ENCODE results near the gene CST7. TPM values are rescaled to one million over a fixed set of nuclear protein-coding genes. Genes with fewer than 3 reads are reported as not detected.

The CST7 gene
- total and polyA plus RNA-seq, 2 experiments from 2014 or later, result not detected

DNA sequence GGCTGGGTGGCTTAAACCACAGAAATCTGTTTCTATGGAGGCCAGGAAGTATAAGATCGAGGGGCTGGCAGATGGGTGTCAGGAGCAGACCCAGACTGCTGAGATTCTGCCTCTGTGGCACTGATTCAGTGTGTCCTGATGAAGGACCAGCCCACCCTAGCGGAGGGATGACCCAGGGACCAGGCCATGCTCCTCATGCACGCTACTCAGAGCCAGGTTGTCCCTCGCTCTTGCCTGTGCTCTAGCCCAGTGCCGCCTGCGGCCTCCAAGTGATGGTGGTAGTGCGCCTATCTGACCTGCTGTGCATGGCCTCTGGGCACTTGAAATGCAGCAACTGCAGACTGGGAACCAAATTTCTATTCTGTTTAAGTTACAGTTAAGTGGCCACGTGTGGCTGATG is 56.6 kb downstream of the CST7 start:
- no peak overlapping the region for H3K27ac Mint-ChIP-seq

DNA sequence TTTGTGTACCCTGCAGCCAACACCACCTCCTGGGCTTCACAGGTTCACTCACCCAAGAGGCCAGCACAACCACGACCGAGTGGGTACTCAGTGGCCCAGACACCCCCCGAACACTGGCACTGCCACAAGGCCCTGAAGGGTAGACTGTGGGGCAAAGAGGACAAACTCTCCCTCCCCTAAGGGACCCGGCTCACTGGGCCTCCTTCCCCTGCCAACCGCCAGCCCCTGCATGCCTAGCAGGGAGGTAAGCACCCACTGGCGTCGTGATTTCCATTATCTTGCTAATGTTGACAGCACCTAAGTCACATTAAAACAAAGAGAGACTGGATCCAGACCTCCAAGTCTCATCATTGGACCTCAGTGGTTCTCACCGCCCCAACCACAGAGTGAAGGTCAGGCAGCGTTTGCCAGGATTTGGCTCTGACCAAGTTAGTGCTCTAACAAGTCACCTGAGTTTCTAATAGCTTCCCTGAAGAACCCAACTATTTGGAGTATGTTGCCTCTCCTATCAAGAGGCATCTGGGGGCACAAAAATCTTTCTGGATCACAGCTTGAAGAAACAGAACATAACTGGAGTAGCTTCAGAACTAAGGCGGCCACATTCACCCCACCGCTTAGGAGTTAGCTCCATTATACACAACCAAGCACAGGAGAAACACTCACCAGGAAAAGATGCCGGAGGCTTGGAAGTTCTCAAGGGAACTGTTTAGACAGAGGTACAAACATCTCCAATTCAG is 57.5 kb downstream of the CST7 start:
- H3K4me1 Mint-ChIP-seq, result no peaks in the 10 kb centered on the region
- no peak for DNase-seq (ENCODE audit: low spot score)
- no peak overlapping the region for H3K4me3 Mint-ChIP-seq
- Histone ChIP-seq H3K79me2 (replicated peaks; ENCODE audit: insufficient read depth) (no peaks in the 10 kb centered on the region), H3K27ac (ENCODE audit: low read depth) (no peak overlapping the region), H3K27me3 (ENCODE audit: insufficient read depth) (no peaks in the 10 kb centered on the region), H3K4me3 (no peak overlapping the region), H2AFZ (no peak overlapping the region), H4K20me1 (replicated peaks; ENCODE audit: insufficient read depth) (no peaks in the 10 kb centered on the region), H3K4me2 (no peak overlapping the region), H3K4me1 (ENCODE audit: insufficient read depth) (no peaks in the 10 kb centered on the region), H3K9me2 (ENCODE audit: insufficient read depth) (no peaks in the 10 kb centered on the region), H3K36me3 (ENCODE audit: insufficient read depth) (no peaks in the 10 kb centered on the region), H3F3A (replicated peaks; ENCODE audit: low read depth) (no peaks in the 10 kb centered on the region)
- no peak for ATAC-seq
- H3K36me3 Mint-ChIP-seq (ENCODE audit: low read depth), result no peaks in the 10 kb centered on the region
- H3K27ac Mint-ChIP-seq, result no peak overlapping the region
- peaks cover 3% of the 10 kb centered on the region; the same call in 1 of the 3 replicates for H3K9me3 Mint-ChIP-seq
- H3K27me3 Mint-ChIP-seq (ENCODE audit: insufficient read depth, low read depth, poor library complexity), result peaks cover 6% of the 10 kb centered on the region
- TF ChIP-seq STAT1 (IDR thresholded peaks at IDR 0.05; ENCODE audit: unreplicated experiment) (no peak), POLR2AphosphoS5 (IDR thresholded peaks at IDR 0.05; ENCODE audit: low read depth) (no peak), EZH2phosphoT487 (IDR thresholded peaks at IDR 0.05; ENCODE audit: unreplicated experiment) (no peak), CREB1 (CRISPR knock-in tag; IDR thresholded peaks at IDR 0.05; ENCODE audit: low read depth) (no peak), ETS1 (IDR thresholded peaks at IDR 0.05) (no peak), EZH2 (IDR thresholded peaks at IDR 0.05; ENCODE audit: low read depth, unreplicated experiment) (no peak), JUNB (IDR thresholded peaks at IDR 0.05; ENCODE audit: unreplicated experiment) (no peak)
- TF ChIP-seq, protein P1, sequence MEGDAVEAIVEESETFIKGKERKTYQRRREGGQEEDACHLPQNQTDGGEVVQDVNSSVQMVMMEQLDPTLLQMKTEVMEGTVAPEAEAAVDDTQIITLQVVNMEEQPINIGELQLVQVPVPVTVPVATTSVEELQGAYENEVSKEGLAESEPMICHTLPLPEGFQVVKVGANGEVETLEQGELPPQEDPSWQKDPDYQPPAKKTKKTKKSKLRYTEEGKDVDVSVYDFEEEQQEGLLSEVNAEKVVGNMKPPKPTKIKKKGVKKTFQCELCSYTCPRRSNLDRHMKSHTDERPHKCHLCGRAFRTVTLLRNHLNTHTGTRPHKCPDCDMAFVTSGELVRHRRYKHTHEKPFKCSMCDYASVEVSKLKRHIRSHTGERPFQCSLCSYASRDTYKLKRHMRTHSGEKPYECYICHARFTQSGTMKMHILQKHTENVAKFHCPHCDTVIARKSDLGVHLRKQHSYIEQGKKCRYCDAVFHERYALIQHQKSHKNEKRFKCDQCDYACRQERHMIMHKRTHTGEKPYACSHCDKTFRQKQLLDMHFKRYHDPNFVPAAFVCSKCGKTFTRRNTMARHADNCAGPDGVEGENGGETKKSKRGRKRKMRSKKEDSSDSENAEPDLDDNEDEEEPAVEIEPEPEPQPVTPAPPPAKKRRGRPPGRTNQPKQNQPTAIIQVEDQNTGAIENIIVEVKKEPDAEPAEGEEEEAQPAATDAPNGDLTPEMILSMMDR (conservative IDR thresholded peaks at IDR 0.05; ENCODE audit: low read depth in 2 of 2), result no peak
- TF ChIP-seq, protein P2, sequence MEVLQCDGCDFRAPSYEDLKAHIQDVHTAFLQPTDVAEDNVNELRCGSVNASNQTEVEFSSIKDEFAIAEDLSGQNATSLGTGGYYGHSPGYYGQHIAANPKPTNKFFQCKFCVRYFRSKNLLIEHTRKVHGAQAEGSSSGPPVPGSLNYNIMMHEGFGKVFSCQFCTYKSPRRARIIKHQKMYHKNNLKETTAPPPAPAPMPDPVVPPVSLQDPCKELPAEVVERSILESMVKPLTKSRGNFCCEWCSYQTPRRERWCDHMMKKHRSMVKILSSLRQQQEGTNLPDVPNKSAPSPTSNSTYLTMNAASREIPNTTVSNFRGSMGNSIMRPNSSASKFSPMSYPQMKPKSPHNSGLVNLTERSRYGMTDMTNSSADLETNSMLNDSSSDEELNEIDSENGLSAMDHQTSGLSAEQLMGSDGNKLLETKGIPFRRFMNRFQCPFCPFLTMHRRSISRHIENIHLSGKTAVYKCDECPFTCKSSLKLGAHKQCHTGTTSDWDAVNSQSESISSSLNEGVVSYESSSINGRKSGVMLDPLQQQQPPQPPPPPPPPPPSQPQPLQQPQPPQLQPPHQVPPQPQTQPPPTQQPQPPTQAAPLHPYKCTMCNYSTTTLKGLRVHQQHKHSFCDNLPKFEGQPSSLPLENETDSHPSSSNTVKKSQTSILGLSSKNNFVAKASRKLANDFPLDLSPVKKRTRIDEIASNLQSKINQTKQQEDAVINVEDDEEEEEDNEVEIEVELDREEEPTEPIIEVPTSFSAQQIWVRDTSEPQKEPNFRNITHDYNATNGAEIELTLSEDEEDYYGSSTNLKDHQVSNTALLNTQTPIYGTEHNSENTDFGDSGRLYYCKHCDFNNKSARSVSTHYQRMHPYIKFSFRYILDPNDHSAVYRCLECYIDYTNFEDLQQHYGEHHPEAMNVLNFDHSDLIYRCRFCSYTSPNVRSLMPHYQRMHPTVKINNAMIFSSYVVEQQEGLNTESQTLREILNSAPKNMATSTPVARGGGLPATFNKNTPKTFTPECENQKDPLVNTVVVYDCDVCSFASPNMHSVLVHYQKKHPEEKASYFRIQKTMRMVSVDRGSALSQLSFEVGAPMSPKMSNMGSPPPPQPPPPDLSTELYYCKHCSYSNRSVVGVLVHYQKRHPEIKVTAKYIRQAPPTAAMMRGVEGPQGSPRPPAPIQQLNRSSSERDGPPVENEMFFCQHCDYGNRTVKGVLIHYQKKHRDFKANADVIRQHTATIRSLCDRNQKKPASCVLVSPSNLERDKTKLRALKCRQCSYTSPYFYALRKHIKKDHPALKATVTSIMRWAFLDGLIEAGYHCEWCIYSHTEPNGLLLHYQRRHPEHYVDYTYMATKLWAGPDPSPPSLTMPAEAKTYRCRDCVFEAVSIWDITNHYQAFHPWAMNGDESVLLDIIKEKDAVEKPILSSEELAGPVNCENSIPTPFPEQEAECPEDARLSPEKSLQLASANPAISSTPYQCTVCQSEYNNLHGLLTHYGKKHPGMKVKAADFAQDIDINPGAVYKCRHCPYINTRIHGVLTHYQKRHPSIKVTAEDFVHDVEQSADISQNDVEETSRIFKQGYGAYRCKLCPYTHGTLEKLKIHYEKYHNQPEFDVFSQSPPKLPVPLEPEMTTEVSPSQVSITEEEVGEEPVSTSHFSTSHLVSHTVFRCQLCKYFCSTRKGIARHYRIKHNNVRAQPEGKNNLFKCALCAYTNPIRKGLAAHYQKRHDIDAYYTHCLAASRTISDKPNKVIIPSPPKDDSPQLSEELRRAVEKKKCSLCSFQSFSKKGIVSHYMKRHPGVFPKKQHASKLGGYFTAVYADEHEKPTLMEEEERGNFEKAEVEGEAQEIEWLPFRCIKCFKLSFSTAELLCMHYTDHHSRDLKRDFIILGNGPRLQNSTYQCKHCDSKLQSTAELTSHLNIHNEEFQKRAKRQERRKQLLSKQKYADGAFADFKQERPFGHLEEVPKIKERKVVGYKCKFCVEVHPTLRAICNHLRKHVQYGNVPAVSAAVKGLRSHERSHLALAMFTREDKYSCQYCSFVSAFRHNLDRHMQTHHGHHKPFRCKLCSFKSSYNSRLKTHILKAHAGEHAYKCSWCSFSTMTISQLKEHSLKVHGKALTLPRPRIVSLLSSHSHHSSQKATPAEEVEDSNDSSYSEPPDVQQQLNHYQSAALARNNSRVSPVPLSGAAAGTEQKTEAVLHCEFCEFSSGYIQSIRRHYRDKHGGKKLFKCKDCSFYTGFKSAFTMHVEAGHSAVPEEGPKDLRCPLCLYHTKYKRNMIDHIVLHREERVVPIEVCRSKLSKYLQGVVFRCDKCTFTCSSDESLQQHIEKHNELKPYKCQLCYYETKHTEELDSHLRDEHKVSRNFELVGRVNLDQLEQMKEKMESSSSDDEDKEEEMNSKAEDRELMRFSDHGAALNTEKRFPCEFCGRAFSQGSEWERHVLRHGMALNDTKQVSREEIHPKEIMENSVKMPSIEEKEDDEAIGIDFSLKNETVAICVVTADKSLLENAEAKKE (CRISPR knock-in tag; IDR thresholded peaks at IDR 0.05), result no peak

More for the DNA sequence above, 56.6 kb downstream of the CST7 start:
- H2AFZ ChIP-seq, result no peak overlapping the region
- Mint-ChIP-seq H3K27me3 (ENCODE audit: insufficient read depth, low read depth, poor library complexity) (peaks cover 6% of the 10 kb centered on the region), H3K4me1 (no peaks in the 10 kb centered on the region), H3K9me3 (peaks cover 3% of the 10 kb centered on the region; the same call in 1 of the 3 replicates), H3K4me3 (no peak overlapping the region), H3K36me3 (ENCODE audit: low read depth) (no peaks in the 10 kb centered on the region)
- H3K36me3 ChIP-seq (ENCODE audit: insufficient read depth), result no peaks in the 10 kb centered on the region
- H3K79me2 ChIP-seq (replicated peaks; ENCODE audit: insufficient read depth), result no peaks in the 10 kb centered on the region
- no peaks in the 10 kb centered on the region for H3K4me1 ChIP-seq (ENCODE audit: insufficient read depth)
- no peak overlapping the region for H3K4me2 ChIP-seq
- H3K27me3 ChIP-seq (ENCODE audit: insufficient read depth), result no peaks in the 10 kb centered on the region
- TF ChIP-seq EZH2phosphoT487 (IDR thresholded peaks at IDR 0.05; ENCODE audit: unreplicated experiment), result no peak
- ATAC-seq, result no peak
- DNase-seq (ENCODE audit: low spot score), result no peak
- H3K27ac ChIP-seq (ENCODE audit: low read depth), result no peak overlapping the region
- H3F3A ChIP-seq (replicated peaks; ENCODE audit: low read depth), result no peaks in the 10 kb centered on the region
- H3K4me3 ChIP-seq, result no peak overlapping the region
- H4K20me1 ChIP-seq (replicated peaks; ENCODE audit: insufficient read depth), result no peaks in the 10 kb centered on the region
- H3K9me2 ChIP-seq (ENCODE audit: insufficient read depth), result no peaks in the 10 kb centered on the region
